Measurements from ENCODE around the gene GPC5. TPM values are rescaled to one million over a fixed set of nuclear protein-coding genes. Genes with fewer than 3 reads are reported as not detected.

GPC5 gene
- total RNA-seq, 4 donors from 2014 or later: not detected

DNA sequence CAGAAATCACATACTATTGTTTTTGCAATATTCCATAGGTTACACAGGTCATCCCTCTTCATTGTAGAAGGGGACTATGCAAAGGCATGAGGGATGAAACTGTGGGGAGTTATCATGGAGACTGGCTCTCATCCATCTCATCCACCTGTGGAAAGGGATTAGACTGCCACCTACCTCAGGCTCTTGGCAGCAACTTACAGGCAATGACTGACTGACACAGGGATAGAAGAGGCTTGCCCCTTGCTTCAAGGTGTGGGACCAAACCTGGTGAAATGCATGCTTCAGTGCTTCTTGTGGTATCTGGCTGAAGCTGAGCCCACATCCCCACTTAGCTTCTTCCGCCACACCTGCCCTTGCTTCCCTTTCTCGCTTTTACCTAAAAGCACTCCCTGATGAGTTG lies 341.3 kb downstream of the GPC5 start:
- H3K27ac ChIP-seq: no peak overlapping the region
- no peak for DNase-seq
- intact Hi-C loops (cut with DNase I; ENCODE audit: low total_unique reads): no loop called here
- no peaks in the 10 kb centered on the region for H3K4me1 ChIP-seq
- no peaks in the 10 kb centered on the region for H3K36me3 ChIP-seq
- in situ Hi-C loops (cut with MboI; ENCODE audit: low sequenced_read_pairs in 4 of 4): no loop called here
- no peak overlapping the region for H3K4me3 ChIP-seq
- no peak for TF ChIP-seq POLR2A (IDR thresholded peaks at IDR 0.05)
- TF ChIP-seq, protein P1, sequence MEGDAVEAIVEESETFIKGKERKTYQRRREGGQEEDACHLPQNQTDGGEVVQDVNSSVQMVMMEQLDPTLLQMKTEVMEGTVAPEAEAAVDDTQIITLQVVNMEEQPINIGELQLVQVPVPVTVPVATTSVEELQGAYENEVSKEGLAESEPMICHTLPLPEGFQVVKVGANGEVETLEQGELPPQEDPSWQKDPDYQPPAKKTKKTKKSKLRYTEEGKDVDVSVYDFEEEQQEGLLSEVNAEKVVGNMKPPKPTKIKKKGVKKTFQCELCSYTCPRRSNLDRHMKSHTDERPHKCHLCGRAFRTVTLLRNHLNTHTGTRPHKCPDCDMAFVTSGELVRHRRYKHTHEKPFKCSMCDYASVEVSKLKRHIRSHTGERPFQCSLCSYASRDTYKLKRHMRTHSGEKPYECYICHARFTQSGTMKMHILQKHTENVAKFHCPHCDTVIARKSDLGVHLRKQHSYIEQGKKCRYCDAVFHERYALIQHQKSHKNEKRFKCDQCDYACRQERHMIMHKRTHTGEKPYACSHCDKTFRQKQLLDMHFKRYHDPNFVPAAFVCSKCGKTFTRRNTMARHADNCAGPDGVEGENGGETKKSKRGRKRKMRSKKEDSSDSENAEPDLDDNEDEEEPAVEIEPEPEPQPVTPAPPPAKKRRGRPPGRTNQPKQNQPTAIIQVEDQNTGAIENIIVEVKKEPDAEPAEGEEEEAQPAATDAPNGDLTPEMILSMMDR (IDR thresholded peaks at IDR 0.05 in 4 of 5, conservative IDR thresholded peaks at IDR 0.05 in 1 of 5): no peak
- no peak for ATAC-seq
- no peaks in the 10 kb centered on the region for H3K9me3 ChIP-seq
- no peaks in the 10 kb centered on the region for H3K27me3 ChIP-seq

DNA sequence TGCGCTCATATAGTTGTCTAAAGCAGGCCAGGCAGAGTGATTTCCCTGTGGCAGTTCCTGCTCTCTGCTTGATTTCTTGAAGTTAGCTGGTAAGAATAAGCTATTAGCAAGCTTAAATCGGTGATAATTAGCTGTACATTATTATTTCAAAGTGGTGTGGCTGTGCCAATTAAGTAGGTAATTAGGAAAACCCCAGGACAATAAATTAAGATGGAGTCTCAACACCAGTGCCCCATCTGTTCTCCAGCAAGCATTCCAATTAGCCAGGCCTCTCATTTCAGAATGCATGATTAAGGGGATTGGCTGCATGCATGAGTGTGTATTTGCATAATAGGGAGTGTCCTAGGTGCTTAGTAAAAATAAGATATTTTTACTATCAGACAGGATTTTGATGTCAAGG lies 342.3 kb downstream of the GPC5 start:
- intact Hi-C loops (cut with DNase I; ENCODE audit: low total_unique reads) (no loop called here), in situ Hi-C loops (cut with MboI; ENCODE audit: low sequenced_read_pairs in 4 of 4) (no loop called here)
- Histone ChIP-seq H3K36me3 (no peaks in the 10 kb centered on the region), H3K4me3 (no peak overlapping the region), H3K27me3 (no peaks in the 10 kb centered on the region), H3K4me1 (no peaks in the 10 kb centered on the region), H3K27ac (no peak overlapping the region), H3K9me3 (no peaks in the 10 kb centered on the region)
- ATAC-seq: no peak
- DNase-seq: no peak
- no peak for TF ChIP-seq POLR2A (IDR thresholded peaks at IDR 0.05)
- TF ChIP-seq, protein P1 (IDR thresholded peaks at IDR 0.05 in 4 of 5, conservative IDR thresholded peaks at IDR 0.05 in 1 of 5): no peak

DNA sequence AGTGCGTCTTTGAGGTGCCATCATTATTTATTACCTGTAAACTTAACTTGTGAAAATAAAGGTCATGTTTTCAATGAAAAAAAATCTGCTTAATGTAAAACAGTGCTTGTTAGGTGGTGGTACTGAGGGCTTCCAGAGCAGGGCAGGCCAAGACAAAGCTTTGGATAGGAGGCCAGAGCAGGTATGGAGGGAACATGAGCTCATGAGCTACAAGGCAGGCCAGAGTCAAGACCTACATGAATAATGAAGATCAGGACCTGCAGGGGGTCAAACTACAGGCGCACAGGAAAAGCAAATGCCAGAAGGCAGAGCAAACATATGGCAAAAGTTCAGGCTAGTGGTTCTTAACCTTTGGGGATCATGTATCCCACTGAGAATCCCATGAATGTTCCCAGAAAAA lies 343.5 kb downstream of the GPC5 start:
- in situ Hi-C loops (cut with MboI; ENCODE audit: low sequenced_read_pairs in 4 of 4): no loop called here
- Histone ChIP-seq H3K27me3 (no peaks in the 10 kb centered on the region), H3K9me3 (no peaks in the 10 kb centered on the region), H3K4me1 (no peaks in the 10 kb centered on the region), H3K36me3 (no peaks in the 10 kb centered on the region), H3K27ac (no peak overlapping the region), H3K4me3 (no peak overlapping the region)
- TF ChIP-seq POLR2A (IDR thresholded peaks at IDR 0.05): no peak
- TF ChIP-seq, protein P1 (IDR thresholded peaks at IDR 0.05 in 4 of 5, conservative IDR thresholded peaks at IDR 0.05 in 1 of 5): no peak
- no peak for ATAC-seq
- intact Hi-C loops (cut with DNase I; ENCODE audit: low total_unique reads): no loop called here
- no peak for DNase-seq

DNA sequence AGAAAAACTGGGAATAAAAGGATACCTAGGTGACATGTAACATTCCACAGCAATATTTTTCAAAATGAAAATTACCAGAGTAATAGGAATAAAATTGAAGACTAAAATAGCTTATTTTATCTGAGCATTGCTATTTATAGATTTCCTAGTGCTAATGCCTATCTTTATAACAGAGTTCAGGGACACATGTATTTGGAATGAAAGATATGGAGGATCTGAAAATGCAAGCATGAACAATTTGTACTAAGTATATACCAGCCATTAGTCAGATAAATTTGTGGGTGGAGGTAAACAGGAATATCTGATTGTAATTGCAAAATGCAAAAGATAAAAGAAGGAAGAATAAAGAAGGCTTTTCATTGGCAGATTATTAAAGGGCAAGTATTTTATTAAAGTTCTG lies 345.9 kb downstream of the GPC5 start:
- TF ChIP-seq, protein P1 (IDR thresholded peaks at IDR 0.05 in 4 of 5, conservative IDR thresholded peaks at IDR 0.05 in 1 of 5): no peak
- no peak for TF ChIP-seq POLR2A (IDR thresholded peaks at IDR 0.05)
- intact Hi-C loops (cut with DNase I; ENCODE audit: low total_unique reads): no loop called here
- ATAC-seq (no peak), DNase-seq (no peak)
- Histone ChIP-seq H3K36me3 (no peaks in the 10 kb centered on the region), H3K27ac (no peak overlapping the region), H3K4me3 (no peak overlapping the region), H3K27me3 (no peaks in the 10 kb centered on the region), H3K9me3 (no peaks in the 10 kb centered on the region), H3K4me1 (no peaks in the 10 kb centered on the region)
- in situ Hi-C loops (cut with MboI; ENCODE audit: low sequenced_read_pairs in 4 of 4): no loop called here

DNA sequence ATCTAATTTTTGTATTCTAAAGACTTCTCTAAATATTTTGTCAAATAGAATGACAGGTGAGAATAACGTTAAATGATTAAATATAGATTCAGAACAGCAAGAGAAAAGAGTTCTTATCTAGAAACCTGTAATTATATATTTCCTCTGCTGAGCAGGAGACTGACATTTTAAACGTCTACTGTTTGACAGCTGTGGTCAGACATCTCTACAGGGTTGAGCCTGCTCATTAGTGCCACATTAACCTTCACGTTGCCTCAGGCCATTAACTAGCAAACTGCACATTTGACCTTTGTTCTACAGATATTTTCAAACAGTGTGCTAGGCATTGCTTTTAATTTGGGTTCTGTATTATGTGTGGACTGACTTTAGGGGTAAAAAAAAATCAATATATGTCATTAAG lies 347.5 kb downstream of the GPC5 start:
- in situ Hi-C loops (cut with MboI; ENCODE audit: low sequenced_read_pairs in 4 of 4): no loop called here
- H3K9me3 ChIP-seq: no peaks in the 10 kb centered on the region
- H3K4me3 ChIP-seq: no peak overlapping the region
- ATAC-seq (no peak), DNase-seq (no peak)
- H3K27me3 ChIP-seq: no peaks in the 10 kb centered on the region
- no peaks in the 10 kb centered on the region for H3K4me1 ChIP-seq
- intact Hi-C loops (cut with DNase I; ENCODE audit: low total_unique reads): no loop called here
- H3K27ac ChIP-seq: no peak overlapping the region
- no peaks in the 10 kb centered on the region for H3K36me3 ChIP-seq
- no peak for TF ChIP-seq POLR2A (IDR thresholded peaks at IDR 0.05)
- TF ChIP-seq, protein P1 (IDR thresholded peaks at IDR 0.05 in 4 of 5, conservative IDR thresholded peaks at IDR 0.05 in 1 of 5): no peak

Data from gastrocnemius medialis (tissue), 4 donors.